Activated T-helper 1 cell treated with anti-CD3 and anti-CD28 coated beads, Interleukin-12 subunit alpha, Interleukin-12 subunit beta, Interleukin-2, Interleukin-4 antibody, amounts not matched to agents 30 ng/mL and 10 ng/mL and 1 ng/mL, durations not matched to agents 14 hours and 24 hours and 36 hours (primary cell): Measurements from ENCODE around the gene SPOCK1. TPM values are rescaled to one million over a fixed set of nuclear protein-coding genes. Genes with fewer than 3 reads are reported as not detected.

Experiments used
- DNase-seq: peaks from one replicate; pipeline ENCODE4 v3.0.0; 2021; ENCODE audit warnings: low spot score
- H3K27ac Mint-ChIP-seq: one replicate; pipeline ENCODE4 v1.8.0; 2021; ENCODE audit warnings: mild to moderate bottlenecking, mixed read lengths
- H3K27me3 Mint-ChIP-seq: one replicate; pipeline ENCODE4 v1.8.0; 2022; ENCODE audit warnings: mild to moderate bottlenecking, moderate library complexity, mixed read lengths; ENCODE audit not compliant: insufficient read depth
- H3K36me3 Mint-ChIP-seq: one replicate; pipeline ENCODE4 v1.8.0; 2021; ENCODE audit warnings: low read depth, mixed read lengths
- H3K4me1 Mint-ChIP-seq: one replicate; pipeline ENCODE4 v1.8.0; 2021; ENCODE audit warnings: low read depth, mixed read lengths
- H3K4me3 Mint-ChIP-seq: one replicate; pipeline ENCODE4 v1.8.0; 2021; ENCODE audit warnings: mild to moderate bottlenecking, moderate library complexity, mixed read lengths
- H3K9me3 Mint-ChIP-seq: one replicate; pipeline ENCODE4 v1.8.0; 2021; ENCODE audit warnings: mixed read lengths
- intact Hi-C: fragments of 100-400 bp; cut with micrococcal nuclease; formaldehyde crosslinking; loops from one replicate; pipeline ENCODE4 v1.15.1; 2024
- total RNA-seq: library from RNA; stranded (reverse); gene quantifications from 2 replicates; pipeline ENCODE4 v1.2.3, GENCODE V29; 2022

SPOCK1 gene
- total RNA-seq, 1 donor from 2014 or later = not detected

GRCh38 chr5:137019229-137019628 lies 479.9 kb downstream of the SPOCK1 start:
- Mint-ChIP-seq H3K4me3 (no peak overlapping the region), H3K27me3 (no peaks in the 10 kb centered on the region), H3K4me1 (peaks cover 4% of the 10 kb centered on the region), H3K27ac (no peak overlapping the region), H3K9me3 (no peaks in the 10 kb centered on the region), H3K36me3 (no peaks in the 10 kb centered on the region)
- intact Hi-C loops = no loop called here
- DNase-seq = no peak

GRCh38 chr5:137016783-137017324 lies 482.3 kb downstream of the SPOCK1 start:
- Mint-ChIP-seq H3K4me1 (no peaks in the 10 kb centered on the region), H3K36me3 (no peaks in the 10 kb centered on the region), H3K4me3 (no peak overlapping the region), H3K27me3 (no peaks in the 10 kb centered on the region), H3K9me3 (no peaks in the 10 kb centered on the region), H3K27ac (no peak overlapping the region)
- DNase-seq = no peak
- intact Hi-C loops = no loop called here

GRCh38 chr5:137015540-137016116 lies 483.5 kb downstream of the SPOCK1 start:
- intact Hi-C loops = no loop called here
- DNase-seq = no peak
- Mint-ChIP-seq H3K27me3 (no peaks in the 10 kb centered on the region), H3K4me3 (no peak overlapping the region), H3K27ac (no peak overlapping the region), H3K9me3 (no peaks in the 10 kb centered on the region), H3K4me1 (no peaks in the 10 kb centered on the region), H3K36me3 (no peaks in the 10 kb centered on the region)

GRCh38 chr5:137014731-137015130 lies 484.4 kb downstream of the SPOCK1 start:
- DNase-seq = no peak
- Mint-ChIP-seq H3K4me3 (no peak overlapping the region), H3K36me3 (no peaks in the 10 kb centered on the region), H3K9me3 (no peaks in the 10 kb centered on the region), H3K27me3 (no peaks in the 10 kb centered on the region), H3K27ac (no peak overlapping the region), H3K4me1 (no peaks in the 10 kb centered on the region)
- intact Hi-C loops = no loop called here

- Mint-ChIP-seq H3K9me3 (no peaks in the 10 kb centered on the region), H3K36me3 (no peaks in the 10 kb centered on the region), H3K4me1 (no peaks in the 10 kb centered on the region), H3K27ac (no peak overlapping the region), H3K27me3 (no peaks in the 10 kb centered on the region), H3K4me3 (no peak overlapping the region)
- DNase-seq = no peak
- intact Hi-C loops = no loop called here
Measured at GRCh38 chr5:137010226-137010625, 488.9 kb downstream of the SPOCK1 start.

- intact Hi-C loops = no loop called here
- Mint-ChIP-seq H3K27me3 (no peaks in the 10 kb centered on the region), H3K9me3 (no peaks in the 10 kb centered on the region), H3K4me3 (no peak overlapping the region), H3K27ac (no peak overlapping the region), H3K36me3 (no peaks in the 10 kb centered on the region), H3K4me1 (no peaks in the 10 kb centered on the region)
- DNase-seq = no peak
Measured at GRCh38 chr5:137004279-137004678, 494.8 kb downstream of the SPOCK1 start.

- no peaks in the 10 kb centered on the region for H3K27me3 Mint-ChIP-seq
- H3K9me3 Mint-ChIP-seq = peaks cover 6% of the 10 kb centered on the region
Measured at GRCh38 chr5:137001026-137001569, 498.0 kb downstream of the SPOCK1 start.

GRCh38 chr5:136999787-137000186 lies 499.3 kb downstream of the SPOCK1 start:
- Mint-ChIP-seq H3K36me3 (no peaks in the 10 kb centered on the region), H3K4me1 (no peaks in the 10 kb centered on the region), H3K27me3 (no peaks in the 10 kb centered on the region), H3K4me3 (no peak overlapping the region), H3K27ac (no peak overlapping the region), H3K9me3 (peaks cover 6% of the 10 kb centered on the region)
- DNase-seq = no peak
- intact Hi-C loops = no loop called here

More at GRCh38 chr5:137001026-137001569, 498.0 kb downstream of the SPOCK1 start:
- Mint-ChIP-seq H3K27ac (no peak overlapping the region), H3K4me1 (no peaks in the 10 kb centered on the region), H3K4me3 (no peak overlapping the region), H3K36me3 (no peaks in the 10 kb centered on the region)
- intact Hi-C loops = no loop called here
- no peak for DNase-seq

- H3K27ac Mint-ChIP-seq = no peak overlapping the region
- intact Hi-C loops = no loop called here
- no peak overlapping the region for H3K4me3 Mint-ChIP-seq
- DNase-seq = no peak
- H3K9me3 Mint-ChIP-seq = peaks cover 6% of the 10 kb centered on the region
- H3K36me3 Mint-ChIP-seq = no peaks in the 10 kb centered on the region
- H3K27me3 Mint-ChIP-seq = no peaks in the 10 kb centered on the region
- no peaks in the 10 kb centered on the region for H3K4me1 Mint-ChIP-seq
Measured at GRCh38 chr5:136998854-136999357, 500.2 kb downstream of the SPOCK1 start.

GRCh38 chr5:136994154-136994553 lies 505.0 kb downstream of the SPOCK1 start:
- no peak overlapping the region for H3K27ac Mint-ChIP-seq
- no peak for DNase-seq
- intact Hi-C loops = no loop called here
- H3K36me3 Mint-ChIP-seq = no peaks in the 10 kb centered on the region
- H3K4me1 Mint-ChIP-seq = no peaks in the 10 kb centered on the region
- H3K27me3 Mint-ChIP-seq = no peaks in the 10 kb centered on the region
- H3K4me3 Mint-ChIP-seq = no peak overlapping the region
- H3K9me3 Mint-ChIP-seq = peaks cover 6% of the 10 kb centered on the region

- H3K27ac Mint-ChIP-seq = no peak overlapping the region
- H3K27me3 Mint-ChIP-seq = no peaks in the 10 kb centered on the region
- intact Hi-C loops = no loop called here
Measured at GRCh38 chr5:136992796-136993489, 506.2 kb downstream of the SPOCK1 start.

GRCh38 chr5:136985785-136986475 lies 513.2 kb downstream of the SPOCK1 start:
- no peaks in the 10 kb centered on the region for H3K36me3 Mint-ChIP-seq
- no peaks in the 10 kb centered on the region for H3K9me3 Mint-ChIP-seq
- no peaks in the 10 kb centered on the region for H3K27me3 Mint-ChIP-seq
- H3K4me1 Mint-ChIP-seq = no peaks in the 10 kb centered on the region
- intact Hi-C loops = no loop called here
- no peak for DNase-seq
- no peak overlapping the region for H3K27ac Mint-ChIP-seq
- no peak overlapping the region for H3K4me3 Mint-ChIP-seq

More at GRCh38 chr5:136992796-136993489, 506.2 kb downstream of the SPOCK1 start:
- Mint-ChIP-seq H3K9me3 (peaks cover 6% of the 10 kb centered on the region), H3K36me3 (no peaks in the 10 kb centered on the region), H3K4me3 (no peak overlapping the region), H3K4me1 (no peaks in the 10 kb centered on the region)
- DNase-seq = no peak
